BLaER1 (cell line): ENCODE data around the gene TBCE.

Experiments used
- H3K27ac ChIP-seq: shearing (Covaris generic); formaldehyde crosslinking; 2 replicates; pipeline ENCODE4 v1.8.1; 2022
- H3K27me3 ChIP-seq: shearing (Covaris generic); formaldehyde crosslinking; 2 replicates; pipeline ENCODE4 v1.8.1; 2022
- H3K36me3 ChIP-seq: shearing (Covaris generic); formaldehyde crosslinking; 2 replicates; pipeline ENCODE4 v1.8.1; 2022
- H3K4me1 ChIP-seq: shearing (Covaris generic); formaldehyde crosslinking; 2 replicates; pipeline ENCODE4 v1.8.1; 2022
- H3K4me2 ChIP-seq: shearing (Covaris generic); formaldehyde crosslinking; 2 replicates; pipeline ENCODE4 v1.8.1; 2022
- H3K4me3 ChIP-seq: shearing (Covaris generic); formaldehyde crosslinking; 2 replicates; pipeline ENCODE4 v1.8.1; 2022
- H3K9ac ChIP-seq: shearing (Covaris generic); formaldehyde crosslinking; 2 replicates; pipeline ENCODE4 v1.8.1; 2022
- H3K9me3 ChIP-seq: shearing (Covaris generic); formaldehyde crosslinking; 2 replicates; pipeline ENCODE4 v1.8.1; 2022
- H4K20me1 ChIP-seq: shearing (Covaris generic); formaldehyde crosslinking; 2 replicates; pipeline ENCODE4 v1.8.1; 2022
- Cebpa-rat ChIP-seq: shearing (Covaris generic); IDR thresholded peaks from 2 replicates; pipeline ENCODE4 v1.8.1; 2022

Gene TBCE

DNA sequence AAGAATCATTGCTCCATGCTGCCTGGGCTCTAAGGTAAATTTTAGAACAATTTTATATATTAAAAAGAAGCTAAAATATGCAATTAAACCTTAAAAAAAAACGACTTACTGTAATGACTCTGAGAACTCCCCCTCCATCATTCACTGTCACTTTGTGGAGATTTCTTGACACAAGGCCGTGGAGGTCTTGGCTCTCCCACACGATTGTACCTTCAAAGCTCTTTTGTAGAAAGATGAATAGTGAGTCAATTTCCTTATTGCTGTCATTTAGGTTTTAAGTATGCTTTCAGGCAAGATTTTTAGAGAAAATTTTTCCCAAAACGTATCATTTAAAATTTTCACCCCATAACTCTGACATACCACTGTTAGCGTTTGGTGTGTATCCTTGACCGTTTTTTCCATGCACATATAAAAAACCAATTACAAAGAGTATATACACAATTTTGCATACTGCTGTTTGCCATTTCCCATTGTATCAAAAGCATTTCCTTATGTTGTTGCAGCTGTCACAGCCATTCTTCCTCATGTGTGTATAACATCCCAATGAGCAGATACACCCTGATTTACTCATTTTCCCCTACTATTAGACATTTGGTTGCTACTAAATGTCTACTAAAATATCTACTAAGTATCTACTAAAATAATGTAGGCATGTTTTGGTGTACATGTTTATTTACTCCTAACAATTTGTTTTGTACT, 103.7 kb downstream of the TBCE start:
- H3K27ac ChIP-seq, result no peak overlapping the region
- H3K4me2 ChIP-seq, result no peak overlapping the region
- no peaks in the 10 kb centered on the region for H3K9me3 ChIP-seq
- H3K9ac ChIP-seq, result no peak overlapping the region
- H3K4me3 ChIP-seq, result no peak overlapping the region
- no peak for TF ChIP-seq Cebpa-rat
- no peaks in the 10 kb centered on the region for H4K20me1 ChIP-seq
- no peaks in the 10 kb centered on the region for H3K27me3 ChIP-seq
- H3K4me1 ChIP-seq, result no peaks in the 10 kb centered on the region
- peaks cover 82% of the 10 kb centered on the region for H3K36me3 ChIP-seq

DNA sequence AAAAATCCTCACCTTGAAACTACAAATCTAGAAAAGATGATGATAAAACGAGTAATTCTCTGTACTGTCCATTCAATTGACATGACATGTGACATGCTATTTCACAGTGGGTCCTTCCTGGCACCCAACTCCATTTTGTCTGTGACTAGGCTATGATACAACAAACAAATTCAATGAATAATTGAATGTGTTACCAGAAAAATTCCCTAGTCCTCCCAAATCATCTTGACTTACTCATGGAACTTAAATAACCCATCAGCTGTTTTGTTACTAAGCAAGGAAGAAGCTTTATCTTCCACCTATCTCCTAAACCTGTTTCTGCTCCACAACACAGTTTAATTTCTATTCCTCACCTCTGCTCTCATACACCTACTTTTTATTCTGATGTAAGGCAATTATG, 106.6 kb downstream of the TBCE start:
- no peaks in the 10 kb centered on the region for H4K20me1 ChIP-seq
- H3K4me3 ChIP-seq, result no peak overlapping the region
- H3K4me1 ChIP-seq, result no peaks in the 10 kb centered on the region
- TF ChIP-seq Cebpa-rat, result no peak
- no peak overlapping the region for H3K4me2 ChIP-seq
- no peak overlapping the region for H3K27ac ChIP-seq
- H3K36me3 ChIP-seq, result peaks cover 84% of the 10 kb centered on the region
- no peak overlapping the region for H3K9ac ChIP-seq
- no peaks in the 10 kb centered on the region for H3K27me3 ChIP-seq
- no peaks in the 10 kb centered on the region for H3K9me3 ChIP-seq

DNA sequence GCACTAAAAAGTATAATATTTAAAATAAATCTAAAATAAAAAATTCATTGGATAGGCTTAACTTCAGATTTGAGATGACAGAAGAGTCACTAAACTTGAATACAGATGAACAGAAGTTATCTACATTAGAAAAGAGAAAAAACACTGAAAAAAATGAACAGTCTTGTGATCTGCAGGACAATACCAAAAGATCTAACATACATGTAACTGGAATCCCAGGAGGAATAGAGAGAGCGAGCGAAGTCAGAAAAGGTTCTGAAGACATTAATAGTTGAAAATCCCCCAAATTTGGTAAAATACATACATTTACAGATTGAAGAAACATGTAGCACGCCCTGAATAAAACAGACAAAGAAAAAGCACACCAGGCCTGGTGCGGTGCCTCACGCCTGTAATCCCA, 115.9 kb downstream of the TBCE start:
- TF ChIP-seq Cebpa-rat, result no peak
- Histone ChIP-seq H3K4me3 (no peak overlapping the region), H3K36me3 (peaks cover 89% of the 10 kb centered on the region), H3K9ac (no peak overlapping the region), H3K9me3 (peaks cover 13% of the 10 kb centered on the region), H4K20me1 (no peaks in the 10 kb centered on the region), H3K4me1 (no peaks in the 10 kb centered on the region), H3K27ac (no peak overlapping the region), H3K27me3 (no peaks in the 10 kb centered on the region), H3K4me2 (no peak overlapping the region)

DNA sequence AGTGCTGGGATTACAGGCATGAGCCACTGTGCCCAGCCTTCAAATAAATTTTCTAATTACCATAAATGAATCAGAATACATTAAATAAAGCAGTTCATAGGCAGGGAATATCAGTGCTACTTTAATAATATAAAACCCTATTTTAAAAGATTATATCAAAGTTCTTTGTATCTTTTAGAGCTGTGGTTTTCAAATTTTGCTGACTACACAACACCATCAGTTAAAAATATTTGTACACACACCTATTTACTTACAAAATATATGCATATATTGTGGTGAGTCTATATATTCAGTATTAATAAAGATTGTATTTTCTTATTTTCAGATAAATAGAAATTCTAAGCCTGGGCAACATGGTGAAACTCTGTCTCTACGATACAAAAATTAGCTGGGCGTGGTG, 118.3 kb downstream of the TBCE start:
- H4K20me1 ChIP-seq, result 0 out of 2 replicates have a peak, but pooled peaks cover 17% of the 10 kb centered on the region
- no peak overlapping the region for H3K27ac ChIP-seq
- no peaks in the 10 kb centered on the region for H3K27me3 ChIP-seq
- no peak overlapping the region for H3K4me2 ChIP-seq
- no peaks in the 10 kb centered on the region for H3K4me1 ChIP-seq
- H3K36me3 ChIP-seq, result peaks cover 90% of the 10 kb centered on the region
- H3K9me3 ChIP-seq, result peaks cover 13% of the 10 kb centered on the region
- H3K4me3 ChIP-seq, result no peak overlapping the region
- no peak overlapping the region for H3K9ac ChIP-seq
- TF ChIP-seq Cebpa-rat, result no peak

DNA sequence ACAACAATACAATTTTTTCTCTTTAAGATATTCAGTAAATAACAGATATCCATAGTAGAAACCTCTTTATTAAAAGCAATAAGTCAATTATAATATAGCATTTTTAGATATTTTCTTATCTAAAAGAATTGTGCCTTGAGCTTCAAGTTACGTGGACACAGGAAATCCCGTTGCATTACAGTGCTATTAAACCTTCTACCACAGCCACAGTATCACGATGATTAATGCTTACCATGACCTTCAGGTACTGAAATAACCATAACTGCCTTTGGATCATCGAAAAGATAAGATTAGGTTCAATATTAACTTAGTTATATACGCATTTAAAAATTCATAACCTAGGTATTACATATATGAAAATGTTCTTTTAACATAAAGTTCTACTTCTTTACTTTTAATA, 119.1 kb downstream of the TBCE start:
- TF ChIP-seq Cebpa-rat, result no peak
- H3K27ac ChIP-seq, result no peak overlapping the region

DNA sequence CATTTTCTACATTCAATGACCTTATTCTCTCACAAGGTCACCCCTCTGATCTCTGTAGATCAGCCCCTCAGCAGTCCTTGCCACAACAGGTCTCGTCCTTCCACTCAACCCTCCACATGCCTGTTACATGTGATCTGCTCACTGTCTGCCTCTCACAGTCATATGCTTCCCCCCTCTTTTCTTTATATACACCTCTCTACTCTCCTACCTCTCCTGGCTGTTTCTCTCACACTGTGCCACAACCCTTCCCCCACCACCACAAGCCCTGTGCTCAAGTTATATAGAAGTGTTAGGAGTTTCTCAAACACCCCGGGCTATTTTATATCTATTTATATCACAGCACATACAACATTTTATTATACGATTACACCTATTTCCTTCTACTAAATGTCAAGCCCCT, 124.4 kb downstream of the TBCE start:
- Histone ChIP-seq H3K4me3 (no peak overlapping the region), H3K9ac (no peak overlapping the region), H4K20me1 (peaks cover 30% of the 10 kb centered on the region), H3K9me3 (no peaks in the 10 kb centered on the region), H3K27me3 (no peaks in the 10 kb centered on the region), H3K27ac (no peak overlapping the region), H3K4me2 (no peak overlapping the region), H3K4me1 (peaks cover 7% of the 10 kb centered on the region), H3K36me3 (peaks cover 90% of the 10 kb centered on the region)
- TF ChIP-seq Cebpa-rat, result no peak

More for the DNA sequence above, 119.1 kb downstream of the TBCE start:
- H3K9ac ChIP-seq, result no peak overlapping the region
- 0 out of 2 replicates have a peak, but pooled peaks cover 18% of the 10 kb centered on the region for H4K20me1 ChIP-seq
- H3K4me3 ChIP-seq, result no peak overlapping the region
- H3K4me1 ChIP-seq, result no peaks in the 10 kb centered on the region
- peaks cover 13% of the 10 kb centered on the region for H3K9me3 ChIP-seq
- H3K27me3 ChIP-seq, result no peaks in the 10 kb centered on the region
- H3K4me2 ChIP-seq, result no peak overlapping the region
- H3K36me3 ChIP-seq, result peaks cover 89% of the 10 kb centered on the region

DNA sequence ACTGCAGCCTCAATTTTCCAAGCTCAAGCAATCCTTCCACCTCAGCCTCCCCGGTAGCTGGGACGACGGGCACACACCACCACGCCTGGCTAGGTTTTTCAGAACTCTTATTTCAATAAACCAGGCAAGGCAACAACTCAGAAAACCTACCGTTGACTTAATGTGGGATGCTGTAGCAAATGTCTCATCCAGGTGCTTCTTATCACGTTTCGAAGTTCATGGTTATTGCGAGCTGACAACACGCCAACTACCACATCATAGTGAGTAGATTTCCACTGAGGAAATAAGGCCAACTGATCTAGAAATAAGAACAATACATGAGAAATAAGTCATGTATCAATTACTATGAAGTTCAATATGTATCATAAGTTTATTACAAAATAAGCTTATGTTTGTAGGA, 127.3 kb downstream of the TBCE start:
- peaks cover 70% of the 10 kb centered on the region for H3K36me3 ChIP-seq
- no peak for TF ChIP-seq Cebpa-rat
- no peak overlapping the region for H3K9ac ChIP-seq
- no peak overlapping the region for H3K4me2 ChIP-seq
- H3K4me1 ChIP-seq, result peaks cover 7% of the 10 kb centered on the region
- H3K9me3 ChIP-seq, result no peaks in the 10 kb centered on the region
- no peak overlapping the region for H3K4me3 ChIP-seq
- no peak overlapping the region for H3K27ac ChIP-seq
- no peaks in the 10 kb centered on the region for H3K27me3 ChIP-seq
- H4K20me1 ChIP-seq, result peaks cover 51% of the 10 kb centered on the region

DNA sequence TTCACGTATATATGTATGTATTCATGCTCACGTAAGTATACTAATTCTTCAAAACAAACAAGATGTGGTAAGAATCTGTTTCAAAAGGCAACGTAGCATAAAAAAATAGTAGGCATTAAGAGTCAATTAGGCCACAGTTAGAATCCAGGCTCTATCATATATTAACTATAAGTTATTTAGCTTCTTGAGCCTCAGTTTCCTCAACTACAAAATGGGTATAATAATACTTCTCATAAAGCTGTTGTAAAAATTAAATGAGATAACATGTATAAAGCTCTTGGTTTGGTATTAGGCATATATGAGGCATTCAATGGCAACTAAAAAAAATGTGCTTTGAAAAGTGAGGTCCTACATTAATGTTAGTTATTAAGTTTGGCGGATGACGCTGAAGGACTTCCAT, 127.8 kb downstream of the TBCE start:
- TF ChIP-seq Cebpa-rat, result no peak

DNA sequence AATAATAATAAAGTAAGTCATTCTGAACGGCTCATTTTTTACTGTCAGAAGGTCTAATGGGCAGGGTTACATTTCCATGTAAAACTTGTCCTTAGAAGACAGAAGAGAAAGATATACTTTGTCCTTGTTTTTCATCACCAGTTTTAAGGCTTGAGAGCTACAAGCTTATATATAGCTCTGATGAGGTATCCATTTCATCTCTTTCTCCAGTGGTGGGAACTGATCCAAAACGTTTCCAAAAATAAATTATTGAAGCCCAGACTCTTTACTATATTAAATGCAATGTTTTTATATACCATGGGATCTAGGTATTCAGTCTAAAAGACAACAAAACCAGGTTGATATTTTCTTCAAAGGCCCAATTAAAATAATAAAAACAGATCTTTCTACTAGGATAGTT, 128.3 kb downstream of the TBCE start:
- H3K9me3 ChIP-seq, result no peaks in the 10 kb centered on the region
- H3K4me2 ChIP-seq, result no peak overlapping the region
- H3K9ac ChIP-seq, result no peak overlapping the region
- no peak overlapping the region for H3K27ac ChIP-seq
- peaks cover 7% of the 10 kb centered on the region for H3K4me1 ChIP-seq
- H3K27me3 ChIP-seq, result no peaks in the 10 kb centered on the region
- peaks cover 51% of the 10 kb centered on the region for H4K20me1 ChIP-seq
- peaks cover 60% of the 10 kb centered on the region for H3K36me3 ChIP-seq
- H3K4me3 ChIP-seq, result no peak overlapping the region
- TF ChIP-seq Cebpa-rat, result no peak

More for the DNA sequence above, 127.8 kb downstream of the TBCE start:
- Histone ChIP-seq H4K20me1 (peaks cover 51% of the 10 kb centered on the region), H3K27ac (no peak overlapping the region), H3K9me3 (no peaks in the 10 kb centered on the region), H3K4me2 (no peak overlapping the region), H3K4me1 (peaks cover 7% of the 10 kb centered on the region), H3K27me3 (no peaks in the 10 kb centered on the region), H3K36me3 (peaks cover 65% of the 10 kb centered on the region), H3K4me3 (no peak overlapping the region), H3K9ac (no peak overlapping the region)

DNA sequence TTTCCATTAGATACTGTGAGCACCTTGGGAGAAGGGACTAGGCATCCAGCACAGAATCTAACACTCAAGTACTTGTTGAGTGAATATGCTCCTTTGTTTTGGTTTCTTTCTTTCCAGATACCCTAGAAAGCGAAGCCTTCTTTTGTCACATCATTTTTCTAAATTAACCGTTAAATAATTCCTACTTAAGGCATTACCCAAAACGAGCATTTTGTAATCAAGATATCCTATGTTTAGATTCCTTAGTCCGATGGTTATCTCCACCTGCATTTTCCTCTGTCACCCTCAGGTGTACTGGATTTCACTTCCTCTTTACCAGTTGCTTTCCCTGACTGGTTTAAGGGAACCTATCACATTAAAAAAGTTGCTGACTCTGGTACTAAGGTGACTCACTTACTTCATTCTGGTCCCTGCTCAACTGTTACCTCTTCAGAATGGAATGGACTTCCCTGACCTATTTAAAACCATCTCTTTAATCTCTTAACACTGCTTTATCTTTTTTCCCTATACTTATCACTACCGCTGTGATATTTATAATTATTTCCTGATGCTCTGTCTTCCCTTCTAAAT, 133.8 kb downstream of the TBCE start:
- Histone ChIP-seq H3K27me3 (no peaks in the 10 kb centered on the region), H3K4me1 (peaks cover 31% of the 10 kb centered on the region), H4K20me1 (peaks cover 71% of the 10 kb centered on the region), H3K4me3 (no peak overlapping the region), H3K27ac (no peak overlapping the region), H3K36me3 (peaks cover 7% of the 10 kb centered on the region; the same call in 1 of the 2 replicates), H3K9me3 (no peaks in the 10 kb centered on the region), H3K9ac (no peak overlapping the region), H3K4me2 (no peak overlapping the region)
- no peak for TF ChIP-seq Cebpa-rat
